DOHH2 (cell line): Measurements from ENCODE around the gene PSME1.

Experiments used
- EZH2phosphoT487 ChIP-seq: fragments of 200-600 bp; sonication (generic); IDR thresholded peaks from 2 replicates; pipeline ENCODE4 v1.6.1; 2017; ENCODE audit warnings: borderline replicate concordance, mild to moderate bottlenecking, antibody characterized with exemption, low read length, moderate library complexity, mixed read lengths
- TF ChIP-seq, protein P1 (sequence below): fragments of 200-600 bp; sonication (generic); IDR thresholded peaks from one replicate; pipeline ENCODE4 v1.5.1; 2014; ENCODE audit warnings: antibody characterized with exemption, mild to moderate bottlenecking, low read depth, low read length; ENCODE audit not compliant: poor library complexity, severe bottlenecking

DNA sequence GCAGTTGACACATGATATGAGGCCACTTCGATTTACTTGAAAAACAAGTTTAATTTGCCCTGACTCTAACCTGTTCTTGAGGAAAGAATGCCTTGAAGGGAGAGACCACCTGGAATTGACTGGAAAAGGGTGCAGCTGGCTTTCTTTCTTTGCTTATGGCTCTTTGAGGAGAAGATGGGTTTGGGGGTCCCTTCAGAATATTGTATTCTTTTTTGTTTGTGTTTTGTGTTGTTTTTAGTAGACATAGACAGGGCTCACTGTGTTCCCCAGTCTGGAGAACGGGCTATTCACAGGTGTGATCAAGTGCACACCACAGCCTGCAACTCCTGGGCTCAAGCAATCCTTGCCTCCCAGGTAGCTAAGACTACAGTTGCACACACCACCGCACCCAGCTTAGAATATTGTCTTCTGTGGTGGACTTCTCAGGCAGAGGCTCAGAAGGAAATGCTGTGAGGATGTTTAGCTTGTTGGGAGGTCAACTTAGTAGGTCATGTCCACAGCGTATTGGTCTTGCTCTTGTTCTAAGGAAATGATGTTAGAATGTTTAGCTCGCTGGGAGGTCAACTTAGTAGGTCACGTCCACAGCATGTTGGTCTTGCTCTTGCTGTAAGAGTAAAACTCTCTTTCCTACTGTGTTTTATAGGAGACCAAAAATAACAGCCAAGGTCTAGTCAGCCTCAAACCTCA is 19.7 kb upstream of the PSME1 start:
- TF ChIP-seq, protein P1, sequence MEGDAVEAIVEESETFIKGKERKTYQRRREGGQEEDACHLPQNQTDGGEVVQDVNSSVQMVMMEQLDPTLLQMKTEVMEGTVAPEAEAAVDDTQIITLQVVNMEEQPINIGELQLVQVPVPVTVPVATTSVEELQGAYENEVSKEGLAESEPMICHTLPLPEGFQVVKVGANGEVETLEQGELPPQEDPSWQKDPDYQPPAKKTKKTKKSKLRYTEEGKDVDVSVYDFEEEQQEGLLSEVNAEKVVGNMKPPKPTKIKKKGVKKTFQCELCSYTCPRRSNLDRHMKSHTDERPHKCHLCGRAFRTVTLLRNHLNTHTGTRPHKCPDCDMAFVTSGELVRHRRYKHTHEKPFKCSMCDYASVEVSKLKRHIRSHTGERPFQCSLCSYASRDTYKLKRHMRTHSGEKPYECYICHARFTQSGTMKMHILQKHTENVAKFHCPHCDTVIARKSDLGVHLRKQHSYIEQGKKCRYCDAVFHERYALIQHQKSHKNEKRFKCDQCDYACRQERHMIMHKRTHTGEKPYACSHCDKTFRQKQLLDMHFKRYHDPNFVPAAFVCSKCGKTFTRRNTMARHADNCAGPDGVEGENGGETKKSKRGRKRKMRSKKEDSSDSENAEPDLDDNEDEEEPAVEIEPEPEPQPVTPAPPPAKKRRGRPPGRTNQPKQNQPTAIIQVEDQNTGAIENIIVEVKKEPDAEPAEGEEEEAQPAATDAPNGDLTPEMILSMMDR: no peak
- TF ChIP-seq EZH2phosphoT487: no peak
